Mucosa of descending colon (tissue), 3 donors: ENCODE results near the gene CEP152. TPM values are rescaled to one million over a fixed set of nuclear protein-coding genes. Genes with fewer than 3 reads are reported as not detected.
A peak's percentile ranks its signal among the peaks of the same experiment; 100 is the strongest.

ENCODE experiments used
- ATAC-seq: fragments of 200-7000 bp; cut with Tn5 transposase; one replicate; pipeline ENCODE4 v1.9.1; 2020; ENCODE audit warnings: mild to moderate bottlenecking, moderate library complexity
- DNase-seq, 3 donors: peaks; one replicate each; pipeline ENCODE4 v3.0.0-alpha.2; 2020
- H3K36me3 ChIP-seq: fragments of 200-600 bp; one replicate; pipeline ENCODE4 v1.8.0; 2021; ENCODE audit warnings: low read depth, mild to moderate bottlenecking
- H3K4me1 ChIP-seq: fragments of 200-600 bp; one replicate; pipeline ENCODE4 v1.8.0; 2021; ENCODE audit warnings: low read depth, mild to moderate bottlenecking
- H3K4me3 ChIP-seq: fragments of 200-600 bp; one replicate; pipeline ENCODE4 v1.8.0; 2021; ENCODE audit warnings: mild to moderate bottlenecking
- H3K9me3 ChIP-seq: fragments of 200-600 bp; one replicate; pipeline ENCODE4 v1.8.0; 2021; ENCODE audit warnings: mild to moderate bottlenecking
- CTCF ChIP-seq: fragments of 200-600 bp; IDR thresholded peaks from one replicate; pipeline ENCODE4 v1.8.0; 2022; ENCODE audit warnings: antibody characterized with exemption, mild to moderate bottlenecking
- intact Hi-C, 2 donors: fragments of 100-400 bp; cut with DNase I in 1 of 2; cut with micrococcal nuclease in 1 of 2; formaldehyde crosslinking; loops; one replicate each; pipeline versions ENCODE4 v1.11.0 to v1.11.1; 2022; cut with DNase I, micrococcal nuclease
- total RNA-seq, 3 donors: library from RNA; stranded (reverse); fragmentation: NEBNext Ultra II Directional in 2 of 3; extraction: Animal tissue kit (Norgen Biotek cat#: 25700) in 2 of 3; gene quantifications; one replicate each; pipeline versions ENCODE4 v1.2.1 to v1.2.4, GENCODE V29; 2021 to 2023
- donor health status: DM: no; HTN: no; CAD: no; lungs with moderate emphysema.
- donor health status: DM: no; HTN: no; CAD: no.
- donor health status: DM: no; HTN: yes; CAD: no.

CEP152 gene
- total RNA-seq, 3 donors from 2014 or later: 7.0 to 9.4 (median 7.8) TPM

DNA sequence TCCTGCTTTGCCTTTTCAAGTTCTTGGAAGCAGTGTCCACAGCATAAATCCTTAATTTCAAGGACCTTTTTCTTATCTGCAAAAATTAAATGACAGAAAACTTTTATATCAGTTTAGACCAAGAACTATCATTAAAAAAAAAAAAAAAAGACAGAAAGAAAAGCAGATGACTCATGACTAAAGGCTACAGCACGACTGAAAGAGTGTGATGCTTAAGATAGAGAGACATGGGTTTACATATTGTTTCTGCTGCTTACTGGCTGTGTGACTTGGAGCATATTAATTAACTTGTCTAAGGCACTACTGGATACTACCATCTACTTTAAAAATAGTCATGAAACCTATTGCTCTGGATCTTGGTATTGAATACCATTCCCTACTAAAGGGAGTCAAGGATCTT is 62.3 kb downstream of the CEP152 start:
- no peaks in the 10 kb centered on the region for H3K9me3 ChIP-seq
- H3K36me3 ChIP-seq: no peaks in the 10 kb centered on the region
- ATAC-seq: no peak
- no peaks in the 10 kb centered on the region for H3K4me1 ChIP-seq
- H3K4me3 ChIP-seq: no peak overlapping the region
- TF ChIP-seq CTCF: no peak
- DNase-seq: no peak
- intact Hi-C loops: no loop called here

DNA sequence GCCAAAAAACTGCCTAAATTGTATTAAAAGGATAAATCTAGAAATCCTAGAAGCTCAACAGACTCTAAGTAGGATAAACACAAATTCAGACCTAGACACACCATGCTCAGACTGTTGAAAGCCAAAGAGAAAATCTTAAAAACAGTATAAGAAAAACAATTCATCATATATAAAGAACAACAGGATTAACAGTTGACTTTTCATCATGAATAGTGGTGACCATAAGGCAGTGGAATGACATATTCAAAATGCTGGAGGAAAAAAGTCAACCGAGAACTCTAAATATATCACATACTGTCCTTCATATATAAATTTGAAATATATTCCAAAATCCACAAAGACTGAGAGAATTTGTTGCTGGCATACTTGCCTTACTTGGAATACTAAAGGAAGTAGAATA is 77.3 kb downstream of the CEP152 start:
- intact Hi-C loops: no loop called here
- DNase-seq: no peak
- no peak for ATAC-seq

GRCh38 chr15:48730506-48730905 is 80.4 kb downstream of the CEP152 start:
- no peak for ATAC-seq
- Histone ChIP-seq H3K4me1 (no peaks in the 10 kb centered on the region), H3K36me3 (no peaks in the 10 kb centered on the region), H3K9me3 (peaks cover 6% of the 10 kb centered on the region), H3K4me3 (no peak overlapping the region)
- no peak for DNase-seq
- intact Hi-C loops: no loop called here
- TF ChIP-seq CTCF: no peak

More for the DNA sequence above, 77.3 kb downstream of the CEP152 start:
- Histone ChIP-seq H3K4me3 (no peak overlapping the region), H3K36me3 (no peaks in the 10 kb centered on the region), H3K9me3 (peaks cover 6% of the 10 kb centered on the region), H3K4me1 (no peaks in the 10 kb centered on the region)
- TF ChIP-seq CTCF: no peak

- DNase-seq: no peak
- no peak overlapping the region for H3K4me3 ChIP-seq
- no peaks in the 10 kb centered on the region for H3K36me3 ChIP-seq
- intact Hi-C loops: no loop called here
- ATAC-seq: no peak
- H3K4me1 ChIP-seq: no peaks in the 10 kb centered on the region
- no peaks in the 10 kb centered on the region for H3K9me3 ChIP-seq
- TF ChIP-seq CTCF: no peak
These were observed 86.9 kb downstream of the CEP152 start for GRCh38 chr15:48723969-48724368.

DNA sequence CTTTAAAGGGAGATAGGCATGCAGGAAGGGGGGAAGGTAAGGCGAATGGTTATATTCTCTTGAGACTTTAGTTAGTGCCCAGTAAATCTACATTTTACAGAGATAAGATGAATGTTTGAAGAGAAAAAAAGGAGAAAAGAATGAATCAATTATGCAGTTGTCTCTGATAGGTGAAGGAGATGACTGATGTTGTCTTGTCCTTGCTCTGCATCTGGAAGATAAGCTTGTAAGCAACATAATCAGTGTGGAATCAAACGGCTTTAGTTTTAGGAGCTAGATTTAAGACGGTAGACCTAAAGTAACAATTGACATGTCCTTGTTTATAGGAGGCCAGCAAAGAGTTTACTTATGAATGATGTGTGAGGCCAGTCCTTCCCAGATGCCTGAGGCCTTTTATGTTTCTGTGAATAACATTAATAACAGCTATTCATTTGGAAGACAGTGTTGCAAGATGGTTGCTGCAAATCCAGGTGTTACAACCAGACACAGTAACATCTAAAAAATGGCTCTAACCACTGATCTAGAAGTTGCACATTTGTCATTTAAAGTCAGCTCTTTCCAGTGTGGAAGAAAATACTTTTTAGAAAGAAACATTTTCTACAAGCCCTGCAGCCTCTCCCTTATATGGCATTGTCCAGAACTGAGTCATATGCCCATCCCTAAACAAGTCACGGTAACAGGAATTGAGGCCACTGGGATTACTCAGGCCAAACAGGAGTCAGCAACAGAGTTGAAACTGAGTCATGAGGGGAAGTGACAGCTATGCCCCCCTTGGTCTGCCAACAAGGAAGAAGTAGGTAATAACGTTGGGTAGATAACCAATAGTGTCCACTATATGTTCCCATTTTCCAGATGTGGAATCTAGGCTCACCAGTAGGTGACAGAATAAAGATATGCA is 87.9 kb downstream of the CEP152 start:
- H3K36me3 ChIP-seq: no peaks in the 10 kb centered on the region
- DNase-seq (no peak), ATAC-seq (peak; percentile 36)
- no peak for TF ChIP-seq CTCF
- H3K4me1 ChIP-seq: no peaks in the 10 kb centered on the region
- H3K9me3 ChIP-seq: no peaks in the 10 kb centered on the region
- intact Hi-C loops: no loop called here
- H3K4me3 ChIP-seq: no peak overlapping the region
